ENCODE results near the gene ASCC3.

Gene ASCC3

GRCh38 chr6:100913400-100914276 is 32.5 kb upstream of the ASCC3 start:
- Histone ChIP-seq H3K4me1 (no peaks in the 10 kb centered on the region), H3K4me3 (ENCODE audit: low read depth, low read length) (no peak overlapping the region), H3K9ac (no peak overlapping the region), H2AFZ (no peak overlapping the region), H3K79me2 (no peaks in the 10 kb centered on the region), H3K27me3 (ENCODE audit: control insufficient read depth, insufficient read depth, low read length) (no peaks in the 10 kb centered on the region), H3K27ac (no peak overlapping the region), H3K4me2 (ENCODE audit: low read length) (no peak overlapping the region), H3K36me3 (ENCODE audit: control insufficient read depth, insufficient read depth, low read length) (no peaks in the 10 kb centered on the region), H3K9me3 (ENCODE audit: control insufficient read depth, low read length) (no peaks in the 10 kb centered on the region)
- no peak for TF ChIP-seq CTCF (IDR thresholded peaks at IDR 0.05)

GRCh38 chr6:100906325-100906724 is 25.2 kb upstream of the ASCC3 start:
- Histone ChIP-seq H3K9ac (no peak overlapping the region), H3K9me3 (ENCODE audit: control insufficient read depth, low read length) (no peaks in the 10 kb centered on the region), H3K4me1 (no peaks in the 10 kb centered on the region), H3K27me3 (ENCODE audit: control insufficient read depth, insufficient read depth, low read length) (no peaks in the 10 kb centered on the region), H3K27ac (no peak overlapping the region), H3K4me2 (ENCODE audit: low read length) (no peak overlapping the region), H3K36me3 (ENCODE audit: control insufficient read depth, insufficient read depth, low read length) (no peaks in the 10 kb centered on the region), H2AFZ (no peak overlapping the region), H3K79me2 (no peaks in the 10 kb centered on the region), H3K4me3 (ENCODE audit: low read depth, low read length) (no peak overlapping the region)
- TF ChIP-seq CTCF (IDR thresholded peaks at IDR 0.05), result no peak

- Histone ChIP-seq H3K79me2 (no peaks in the 10 kb centered on the region), H3K27ac (no peak overlapping the region), H3K9ac (no peak overlapping the region), H3K27me3 (ENCODE audit: control insufficient read depth, insufficient read depth, low read length) (no peaks in the 10 kb centered on the region), H3K4me2 (ENCODE audit: low read length) (no peak overlapping the region), H3K36me3 (ENCODE audit: control insufficient read depth, insufficient read depth, low read length) (no peaks in the 10 kb centered on the region), H3K9me3 (ENCODE audit: control insufficient read depth, low read length) (no peaks in the 10 kb centered on the region), H2AFZ (no peak overlapping the region), H3K4me1 (no peaks in the 10 kb centered on the region), H3K4me3 (ENCODE audit: low read depth, low read length) (no peak overlapping the region)
- TF ChIP-seq CTCF (IDR thresholded peaks at IDR 0.05), result no peak
These were observed 23.9 kb upstream of the ASCC3 start for GRCh38 chr6:100905067-100905466.

GRCh38 chr6:100904316-100904715 is 23.2 kb upstream of the ASCC3 start:
- H3K27ac ChIP-seq, result no peak overlapping the region
- H3K4me2 ChIP-seq (ENCODE audit: low read length), result no peak overlapping the region
- no peaks in the 10 kb centered on the region for H3K4me1 ChIP-seq
- H2AFZ ChIP-seq, result no peak overlapping the region
- H3K4me3 ChIP-seq (ENCODE audit: low read depth, low read length), result no peak overlapping the region
- no peak overlapping the region for H3K9ac ChIP-seq
- H3K36me3 ChIP-seq (ENCODE audit: control insufficient read depth, insufficient read depth, low read length), result no peaks in the 10 kb centered on the region
- H3K27me3 ChIP-seq (ENCODE audit: control insufficient read depth, insufficient read depth, low read length), result no peaks in the 10 kb centered on the region
- no peak for TF ChIP-seq CTCF (IDR thresholded peaks at IDR 0.05)
- H3K79me2 ChIP-seq, result no peaks in the 10 kb centered on the region
- no peaks in the 10 kb centered on the region for H3K9me3 ChIP-seq (ENCODE audit: control insufficient read depth, low read length)

- Histone ChIP-seq H3K9me3 (ENCODE audit: control insufficient read depth, low read length) (no peaks in the 10 kb centered on the region), H3K9ac (no peak overlapping the region), H2AFZ (no peak overlapping the region), H3K4me1 (no peaks in the 10 kb centered on the region), H3K27ac (no peak overlapping the region), H3K4me3 (ENCODE audit: low read depth, low read length) (no peak overlapping the region), H3K4me2 (ENCODE audit: low read length) (no peak overlapping the region), H3K27me3 (ENCODE audit: control insufficient read depth, insufficient read depth, low read length) (no peaks in the 10 kb centered on the region), H3K36me3 (ENCODE audit: control insufficient read depth, insufficient read depth, low read length) (no peaks in the 10 kb centered on the region), H3K79me2 (no peaks in the 10 kb centered on the region)
- no peak for TF ChIP-seq CTCF (IDR thresholded peaks at IDR 0.05)
These were observed 20.5 kb upstream of the ASCC3 start for GRCh38 chr6:100901582-100901981.
